ENCODE measurements around the gene PARP1.
"Not testable (repeated sequence)": the region's sequence is repeated elsewhere in the genome, so short reads cannot be mapped to it uniquely, and the experiment has no call there.

Gene PARP1

DNA sequence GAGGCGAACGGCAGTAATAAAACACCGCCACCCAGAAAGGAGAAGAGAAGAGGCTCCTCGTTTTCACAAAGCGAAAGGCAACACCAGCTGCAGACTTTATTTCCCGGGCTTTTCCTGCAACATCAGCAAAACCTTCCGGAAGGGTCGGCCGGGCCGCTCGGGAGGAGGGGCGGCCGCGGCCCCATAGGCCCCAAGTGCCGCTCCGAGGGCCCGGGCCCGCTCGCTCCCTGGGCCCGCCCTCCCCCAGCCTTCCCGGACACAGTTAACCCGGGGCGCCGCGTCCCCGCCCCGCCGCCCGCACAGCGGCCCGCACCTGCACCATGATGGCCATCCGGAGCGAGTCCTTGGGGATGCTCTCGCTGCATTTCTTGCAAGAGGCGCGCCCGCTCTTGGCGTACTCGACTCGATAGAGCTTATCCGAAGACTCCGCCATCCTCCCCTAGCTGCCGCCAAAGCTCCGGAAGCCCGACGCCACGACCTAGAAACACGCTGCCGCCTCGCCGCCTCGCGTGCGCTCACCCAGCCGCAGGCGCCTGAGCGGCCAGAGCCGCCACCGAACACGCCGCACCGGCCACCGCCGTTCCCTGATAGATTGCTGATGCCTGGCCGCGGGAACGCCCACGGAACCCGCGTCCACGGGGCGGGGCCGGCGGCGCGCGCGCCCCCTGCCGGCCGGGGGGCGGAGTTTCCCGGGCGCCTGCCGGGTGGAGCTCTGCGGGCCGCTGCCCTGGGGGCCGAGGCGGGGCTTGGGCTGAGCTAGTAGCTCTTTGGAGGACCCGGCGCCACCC lies at the start of gene PARP1:
Gene PARP1 (minus strand): TSS at position 597 of the 788 bp plus-strand sequence. CDS start 164 bp downstream, at position 433.
- peak within 1 kb of the TSS; percentile 91 for H3K4me3 ChIP-seq (ENCODE audit: low read depth, low read length)

DNA sequence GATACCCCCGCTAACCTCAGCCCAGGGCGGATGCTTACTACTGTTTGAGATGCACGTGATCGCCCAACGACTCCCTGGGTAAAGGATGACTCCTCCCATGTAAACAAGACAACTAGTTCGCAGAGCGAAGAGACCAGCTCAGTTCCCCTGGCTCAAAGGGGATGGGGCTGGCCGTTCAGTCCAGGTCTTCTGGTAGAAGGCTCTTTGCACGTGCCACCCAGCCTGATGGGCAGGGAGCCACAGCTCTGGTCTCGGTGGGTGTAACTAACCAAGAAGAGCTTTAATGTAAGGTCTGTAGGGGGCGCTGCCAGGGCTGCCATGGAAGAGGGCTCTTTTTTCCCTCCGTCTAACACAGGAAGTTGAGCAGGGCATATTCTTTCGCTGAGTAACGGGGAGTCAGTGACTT lies 49.4 kb upstream of the PARP1 start:
- H3K4me3 ChIP-seq (ENCODE audit: low read depth, low read length), result no peak overlapping the region

- H3K4me3 ChIP-seq (ENCODE audit: low read depth, low read length), result no peak overlapping the region
These were observed 48.0 kb upstream of the PARP1 start for GRCh38 chr1:226455843-226456242.

DNA sequence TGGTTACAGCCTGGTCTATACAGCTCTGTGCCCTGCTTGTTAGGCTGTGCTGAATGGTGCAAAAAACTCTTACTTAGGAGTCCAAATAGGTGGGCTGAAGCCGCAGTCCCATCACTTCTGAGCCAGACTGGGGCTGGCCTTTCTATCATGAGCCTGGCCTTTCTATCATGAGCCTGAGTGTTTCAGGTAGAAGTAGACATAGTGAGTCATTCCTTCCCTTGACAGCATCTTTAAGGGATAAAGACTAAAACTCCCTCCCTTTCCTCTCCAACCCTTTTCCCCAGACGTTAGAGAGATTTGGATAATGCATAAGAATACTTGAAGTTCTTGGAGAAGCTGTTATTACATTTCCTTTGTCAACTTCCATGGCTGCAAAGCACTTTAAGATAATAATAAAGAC lies 46.5 kb upstream of the PARP1 start:
- no peak overlapping the region for H3K4me3 ChIP-seq (ENCODE audit: low read depth, low read length)

GRCh38 chr1:226453015-226453704 lies 45.3 kb upstream of the PARP1 start:
- H3K4me3 ChIP-seq (ENCODE audit: low read depth, low read length), result no peak overlapping the region

DNA sequence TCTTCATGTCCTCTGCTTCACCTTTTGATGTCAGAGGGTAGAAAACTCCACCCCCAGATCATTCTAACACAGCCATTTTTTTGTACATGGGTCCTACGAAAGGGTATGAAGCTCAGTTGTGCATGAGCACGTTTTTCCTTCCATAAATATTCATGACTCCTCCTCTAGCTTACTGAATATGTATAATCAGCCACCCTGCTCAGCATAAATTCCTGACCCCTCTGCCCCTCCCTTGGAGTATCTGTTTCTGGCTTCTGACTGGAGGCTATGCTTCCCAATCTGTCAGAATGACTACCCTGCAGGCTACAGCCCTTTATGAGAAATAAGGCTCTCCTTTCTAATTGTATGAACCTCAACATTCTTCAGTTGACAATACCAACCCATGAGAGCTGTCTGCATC lies 42.8 kb upstream of the PARP1 start:
- H3K4me3 ChIP-seq (ENCODE audit: low read depth, low read length), result no peak overlapping the region

- H3K4me3 ChIP-seq (ENCODE audit: low read depth, low read length), result no peak overlapping the region
These were observed 41.9 kb upstream of the PARP1 start for GRCh38 chr1:226449823-226450222.

DNA sequence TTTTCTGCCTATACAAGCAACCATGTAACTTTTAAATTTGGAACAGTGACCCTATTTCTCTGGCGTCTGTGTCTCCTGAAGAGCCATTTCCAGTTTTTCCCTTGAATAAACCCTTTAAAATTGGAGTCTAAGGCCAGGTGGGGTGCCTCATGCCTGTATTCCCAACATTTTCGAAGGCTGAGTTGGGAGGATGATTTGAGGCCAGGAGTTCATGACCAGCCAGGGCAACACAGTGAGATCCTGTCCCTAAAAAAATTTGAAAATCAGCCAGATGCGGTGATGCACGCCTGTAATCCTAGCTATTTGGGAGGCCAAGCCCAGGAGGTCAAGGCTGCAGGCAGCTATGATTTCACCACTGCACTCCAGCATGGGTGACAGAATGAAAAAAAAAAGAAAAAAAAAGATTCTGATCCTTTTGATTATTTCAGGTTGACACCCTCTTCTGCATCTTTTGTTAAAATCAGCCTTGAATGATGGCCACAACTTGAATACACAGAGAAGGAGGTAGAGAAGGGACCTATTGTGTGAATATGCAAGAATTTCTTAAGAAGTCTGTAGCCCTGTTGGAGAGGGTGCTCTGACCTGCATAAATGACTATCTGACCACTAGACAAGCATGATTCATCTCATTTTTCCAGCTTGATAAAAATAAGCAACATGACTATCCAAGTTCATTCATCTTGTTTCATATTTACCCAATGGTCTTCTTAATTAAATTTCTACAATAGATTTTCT lies 40.2 kb upstream of the PARP1 start:
- no peak overlapping the region for H3K4me3 ChIP-seq (ENCODE audit: low read depth, low read length)

DNA sequence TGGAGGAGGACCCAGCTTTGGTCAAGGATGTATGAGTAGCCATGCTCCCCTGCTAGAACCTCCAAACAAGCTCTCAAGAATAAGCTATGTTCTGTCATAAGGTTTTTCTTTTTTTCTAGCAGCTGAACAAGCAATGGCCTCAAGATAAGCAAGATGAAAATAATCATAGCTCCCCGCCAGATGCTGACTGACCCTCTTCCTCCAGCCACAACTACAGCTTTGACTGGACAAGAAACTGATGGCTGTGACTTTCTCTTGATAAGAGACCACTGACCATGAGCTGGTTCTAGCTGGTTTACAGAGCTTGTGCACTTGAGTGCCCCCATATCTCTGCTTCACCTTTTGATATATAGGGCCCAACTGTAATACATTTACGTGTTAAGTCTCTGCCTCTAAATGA lies 38.2 kb upstream of the PARP1 start:
- H3K4me3 ChIP-seq (ENCODE audit: low read depth, low read length), result no peak overlapping the region

DNA sequence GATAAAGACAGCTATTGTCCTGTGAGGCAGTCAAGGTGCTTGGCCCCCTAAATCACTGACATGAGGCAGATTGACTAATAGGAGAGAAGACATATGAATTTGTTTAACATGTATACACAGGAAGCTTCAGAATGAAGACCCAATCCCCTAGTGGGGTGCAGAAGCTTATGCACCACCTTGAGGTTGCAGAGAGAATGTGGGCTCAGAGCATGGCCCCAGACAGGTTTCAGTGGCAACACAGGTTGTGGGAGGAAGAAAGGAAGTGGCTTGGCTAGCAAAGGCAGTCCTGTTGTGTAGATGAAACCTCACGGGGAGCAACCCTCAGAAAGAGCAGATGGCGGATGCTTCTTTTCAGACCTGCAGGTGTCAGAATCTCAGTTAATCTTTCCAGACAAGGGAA lies 37.0 kb upstream of the PARP1 start:
- H3K4me3 ChIP-seq (ENCODE audit: low read depth, low read length), result no peak overlapping the region

GRCh38 chr1:226443439-226443838 lies 35.5 kb upstream of the PARP1 start:
- no peak overlapping the region for H3K4me3 ChIP-seq (ENCODE audit: low read depth, low read length)

GRCh38 chr1:226443033-226443432 lies 35.1 kb upstream of the PARP1 start:
- no peak overlapping the region for H3K4me3 ChIP-seq (ENCODE audit: low read depth, low read length)

GRCh38 chr1:226441629-226442028 lies 33.7 kb upstream of the PARP1 start:
- H3K4me3 ChIP-seq (ENCODE audit: low read depth, low read length), result no peak overlapping the region

GRCh38 chr1:226440512-226440911 lies 32.6 kb upstream of the PARP1 start:
- no peak overlapping the region for H3K4me3 ChIP-seq (ENCODE audit: low read depth, low read length)

GRCh38 chr1:226438007-226438406 lies 30.1 kb upstream of the PARP1 start:
- H3K4me3 ChIP-seq (ENCODE audit: low read depth, low read length), result no peak overlapping the region

DNA sequence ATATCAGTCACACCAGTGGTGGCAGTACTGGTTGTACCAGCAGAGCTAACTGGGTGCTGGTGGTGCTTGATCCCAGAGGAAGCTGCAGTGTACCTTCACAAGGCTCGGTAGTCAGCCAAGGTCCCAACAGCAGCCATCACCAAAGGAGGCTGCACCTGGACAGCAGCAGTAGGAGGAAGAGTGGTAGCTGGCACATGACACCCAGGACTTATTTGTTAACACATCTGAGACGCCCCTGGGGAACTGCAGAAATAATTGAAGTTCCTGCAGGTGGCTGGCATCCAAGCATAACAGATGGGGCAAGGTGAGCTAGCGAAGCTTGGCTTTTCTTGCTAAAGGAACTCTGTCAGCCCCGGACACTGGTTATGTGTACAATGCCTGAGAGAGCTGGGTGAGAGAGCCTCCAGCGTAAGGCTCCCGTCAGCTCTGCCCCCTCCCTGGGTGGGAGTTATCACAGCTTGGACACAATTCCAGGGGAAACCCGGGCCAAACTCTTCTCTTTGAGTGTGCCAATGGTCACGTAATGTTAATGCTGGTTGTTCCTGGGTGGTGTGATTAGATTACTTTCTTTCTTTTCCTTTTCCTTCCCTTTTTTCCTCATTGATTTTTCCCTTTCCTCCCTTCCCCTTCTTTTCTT lies 29.1 kb upstream of the PARP1 start:
- no peak overlapping the region for H3K4me3 ChIP-seq (ENCODE audit: low read depth, low read length)

GRCh38 chr1:226436472-226436854 lies 28.6 kb upstream of the PARP1 start:
- no peak overlapping the region for H3K4me3 ChIP-seq (ENCODE audit: low read depth, low read length)

- no peak overlapping the region for H3K4me3 ChIP-seq (ENCODE audit: low read depth, low read length)
These were observed 25.4 kb upstream of the PARP1 start for GRCh38 chr1:226433341-226433720.

- H3K4me3 ChIP-seq (ENCODE audit: low read depth, low read length), result no peak overlapping the region
These were observed 24.9 kb upstream of the PARP1 start for GRCh38 chr1:226432586-226433340.

GRCh38 chr1:226431898-226432297 lies 24.0 kb upstream of the PARP1 start:
- not testable (repeated sequence) for H3K4me3 ChIP-seq (ENCODE audit: low read depth, low read length)
